Neural progenitor cell (in vitro differentiated cells): ENCODE results near the gene SOAT1.

Experiments
- CTCF ChIP-seq: fragments of 200-600 bp; sonication (generic); IDR thresholded peaks from 2 replicates; pipeline ENCODE4 v1.5.1; 2017; ENCODE audit warnings: antibody characterized with exemption, mild to moderate bottlenecking
- EZH2 ChIP-seq: fragments of 200-600 bp; sonication (generic); IDR thresholded peaks from 2 replicates; pipeline ENCODE4 v1.6.1; 2017; ENCODE audit warnings: antibody characterized with exemption, mild to moderate bottlenecking, moderate library complexity
- EZH2phosphoT487 ChIP-seq: fragments of 200-600 bp; sonication (generic); IDR thresholded peaks from 2 replicates; pipeline ENCODE4 v1.6.1; 2017; ENCODE audit warnings: antibody characterized with exemption

GRCh38 chr1:179283992-179284391 is 9.6 kb upstream of the SOAT1 start:
- TF ChIP-seq CTCF = no peak
- no peak for TF ChIP-seq EZH2
- no peak for TF ChIP-seq EZH2phosphoT487
